ENCODE data around the gene PIAS1. TPM values are rescaled to one million over a fixed set of nuclear protein-coding genes. Genes with fewer than 3 reads are reported as not detected.

Gene PIAS1
- total RNA-seq, 1 donor from 2014 or later: 30.8 TPM

- TF ChIP-seq, protein P1, sequence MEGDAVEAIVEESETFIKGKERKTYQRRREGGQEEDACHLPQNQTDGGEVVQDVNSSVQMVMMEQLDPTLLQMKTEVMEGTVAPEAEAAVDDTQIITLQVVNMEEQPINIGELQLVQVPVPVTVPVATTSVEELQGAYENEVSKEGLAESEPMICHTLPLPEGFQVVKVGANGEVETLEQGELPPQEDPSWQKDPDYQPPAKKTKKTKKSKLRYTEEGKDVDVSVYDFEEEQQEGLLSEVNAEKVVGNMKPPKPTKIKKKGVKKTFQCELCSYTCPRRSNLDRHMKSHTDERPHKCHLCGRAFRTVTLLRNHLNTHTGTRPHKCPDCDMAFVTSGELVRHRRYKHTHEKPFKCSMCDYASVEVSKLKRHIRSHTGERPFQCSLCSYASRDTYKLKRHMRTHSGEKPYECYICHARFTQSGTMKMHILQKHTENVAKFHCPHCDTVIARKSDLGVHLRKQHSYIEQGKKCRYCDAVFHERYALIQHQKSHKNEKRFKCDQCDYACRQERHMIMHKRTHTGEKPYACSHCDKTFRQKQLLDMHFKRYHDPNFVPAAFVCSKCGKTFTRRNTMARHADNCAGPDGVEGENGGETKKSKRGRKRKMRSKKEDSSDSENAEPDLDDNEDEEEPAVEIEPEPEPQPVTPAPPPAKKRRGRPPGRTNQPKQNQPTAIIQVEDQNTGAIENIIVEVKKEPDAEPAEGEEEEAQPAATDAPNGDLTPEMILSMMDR (IDR thresholded peaks at IDR 0.05): no peak
- Mint-ChIP-seq H3K36me3 (ENCODE audit: low read depth) (no peaks in the 10 kb centered on the region), H3K4me3 (ENCODE audit: unreplicated experiment) (no peak overlapping the region), H3K27ac (ENCODE audit: unreplicated experiment) (no peak overlapping the region), H3K9me3 (ENCODE audit: low read depth) (peaks cover 3% of the 10 kb centered on the region), H3K27me3 (ENCODE audit: low read depth) (no peaks in the 10 kb centered on the region), H3K4me1 (ENCODE audit: low read depth) (peaks cover 9% of the 10 kb centered on the region)
- no peak for DNase-seq (ENCODE audit: low spot score)
Measured at GRCh38 chr15:68028888-68029207, 25.3 kb upstream of the PIAS1 start.

GRCh38 chr15:68029959-68030358 is 24.2 kb upstream of the PIAS1 start:
- no peaks in the 10 kb centered on the region for H3K36me3 Mint-ChIP-seq (ENCODE audit: low read depth)
- DNase-seq (ENCODE audit: low spot score): no peak
- peaks cover 9% of the 10 kb centered on the region for H3K4me1 Mint-ChIP-seq (ENCODE audit: low read depth)
- TF ChIP-seq, protein P1 (IDR thresholded peaks at IDR 0.05): no peak
- H3K9me3 Mint-ChIP-seq (ENCODE audit: low read depth): peaks cover 3% of the 10 kb centered on the region
- H3K4me3 Mint-ChIP-seq (ENCODE audit: unreplicated experiment): no peak overlapping the region
- H3K27ac Mint-ChIP-seq (ENCODE audit: unreplicated experiment): no peak overlapping the region
- H3K27me3 Mint-ChIP-seq (ENCODE audit: low read depth): no peaks in the 10 kb centered on the region

- Mint-ChIP-seq H3K9me3 (ENCODE audit: low read depth) (peaks cover 3% of the 10 kb centered on the region), H3K36me3 (ENCODE audit: low read depth) (no peaks in the 10 kb centered on the region), H3K4me3 (ENCODE audit: unreplicated experiment) (no peak overlapping the region), H3K4me1 (ENCODE audit: low read depth) (no peaks in the 10 kb centered on the region), H3K27me3 (ENCODE audit: low read depth) (no peaks in the 10 kb centered on the region), H3K27ac (ENCODE audit: unreplicated experiment) (no peak overlapping the region)
- TF ChIP-seq, protein P1 (IDR thresholded peaks at IDR 0.05): no peak
- no peak for DNase-seq (ENCODE audit: low spot score)
Measured at GRCh38 chr15:68031404-68031803, 22.7 kb upstream of the PIAS1 start.

- Mint-ChIP-seq H3K27me3 (ENCODE audit: low read depth) (no peaks in the 10 kb centered on the region), H3K9me3 (ENCODE audit: low read depth) (peaks cover 11% of the 10 kb centered on the region), H3K4me1 (ENCODE audit: low read depth) (no peaks in the 10 kb centered on the region), H3K4me3 (ENCODE audit: unreplicated experiment) (no peak overlapping the region), H3K27ac (ENCODE audit: unreplicated experiment) (no peak overlapping the region), H3K36me3 (ENCODE audit: low read depth) (peaks cover 2% of the 10 kb centered on the region)
- no peak for DNase-seq (ENCODE audit: low spot score)
- TF ChIP-seq, protein P1 (IDR thresholded peaks at IDR 0.05): no peak
Measured at GRCh38 chr15:68032672-68033071, 21.4 kb upstream of the PIAS1 start.

GRCh38 chr15:68034081-68034480 is 20.0 kb upstream of the PIAS1 start:
- H3K27ac Mint-ChIP-seq (ENCODE audit: unreplicated experiment): no peak overlapping the region
- H3K4me1 Mint-ChIP-seq (ENCODE audit: low read depth): no peaks in the 10 kb centered on the region
- TF ChIP-seq, protein P1 (IDR thresholded peaks at IDR 0.05): no peak
- no peak for DNase-seq (ENCODE audit: low spot score)
- no peaks in the 10 kb centered on the region for H3K27me3 Mint-ChIP-seq (ENCODE audit: low read depth)
- peaks cover 2% of the 10 kb centered on the region for H3K36me3 Mint-ChIP-seq (ENCODE audit: low read depth)
- H3K9me3 Mint-ChIP-seq (ENCODE audit: low read depth): peaks cover 16% of the 10 kb centered on the region
- no peak overlapping the region for H3K4me3 Mint-ChIP-seq (ENCODE audit: unreplicated experiment)

Measured in chondrocyte (in vitro differentiated cells).